B cell (primary cell): ENCODE measurements around the gene MAP10. TPM values are rescaled to one million over a fixed set of nuclear protein-coding genes. Genes with fewer than 3 reads are reported as not detected.

Experiments used
- ATAC-seq: fragments of 200-7000 bp; cut with Tn5 transposase; one replicate; pipeline ENCODE4 v1.10.0; 2021; ENCODE audit warnings: low read depth, mild to moderate bottlenecking, moderate number of reproducible peaks, moderate library complexity
- CTCF ChIA-PET: fragments of 350-600 bp; sonication (Branson Sonifier 250); formaldehyde crosslinking; loops from one replicate; lab custom pipeline; 2021; ENCODE audit warnings: antibody characterized with exemption, inconsistent platforms; lab: Charles Lee
- POLR2A ChIA-PET: fragments of 350-600 bp; sonication (Branson Sonifier 250); formaldehyde crosslinking; loops from one replicate; lab custom pipeline; 2021; ENCODE audit warnings: antibody characterized with exemption; lab: Charles Lee
- DNase-seq: peaks from one replicate; pipeline ENCODE4 v3.0.0; 2013
- H2AFZ ChIP-seq: 2 replicates; pipeline ENCODE4 v1.6.1; 2012; ENCODE audit warnings: mild to moderate bottlenecking, low read depth, low read length; ENCODE audit not compliant: insufficient read depth, poor library complexity, severe bottlenecking
- H3K27ac ChIP-seq, 2 donors: 1 replicate in 1 of 2; 2 replicates in 1 of 2; pipeline ENCODE4 v1.5.1; 2012 to 2013; ENCODE audit warnings: low read length in 2 of 2, mild to moderate bottlenecking in 2 of 2, moderate library complexity in 1 of 2
- H3K27me3 ChIP-seq, 4 experiments: fragments of 200-600 bp in 1 of 4; sonication (generic) in 1 of 4; replicated peaks in 1 of 4; 1 replicate in 2 of 4; 2 replicates in 2 of 4; pipeline versions ENCODE4 v1.6.1 to v1.7.0; 2013 to 2016; ENCODE audit warnings: low read length in 3 of 4, mild to moderate bottlenecking in 2 of 4, mixed read lengths in 1 of 4, moderate library complexity in 1 of 4; ENCODE audit not compliant: insufficient read depth in 4 of 4, control insufficient read depth in 3 of 4; ENCODE audit errors: control extremely low read depth in 1 of 4
- H3K36me3 ChIP-seq, 2 experiments: replicated peaks in 1 of 2; 1 replicate in 1 of 2; 2 replicates in 1 of 2; pipeline versions ENCODE4 v1.6.1 to v1.7.1; 2013; ENCODE audit warnings: low read length in 1 of 2; ENCODE audit not compliant: insufficient read depth in 2 of 2, control insufficient read depth in 1 of 2; ENCODE audit errors: control extremely low read depth in 1 of 2, extremely low read depth in 1 of 2
- H3K4me1 ChIP-seq, 2 donors: fragments of 200-600 bp in 1 of 2; sonication (generic) in 1 of 2; 1 replicate in 1 of 2; 2 replicates in 1 of 2; pipeline versions ENCODE4 v1.5.1 to v1.6.1; 2013 to 2017; ENCODE audit warnings: low read length in 2 of 2; ENCODE audit not compliant: control insufficient read depth in 2 of 2, insufficient read depth in 2 of 2
- H3K4me2 ChIP-seq: replicated peaks from 2 replicates; pipeline ENCODE3; 2012; ENCODE audit warnings: mild to moderate bottlenecking, low read depth, low read length; ENCODE audit not compliant: poor library complexity, severe bottlenecking
- H3K4me3 ChIP-seq, 5 experiments: fragments of 200-600 bp in 1 of 5; sonication (generic) in 1 of 5; 1 replicate in 3 of 5; 2 replicates in 2 of 5; pipeline versions ENCODE4 v1.5.1 to v1.7.0; 2011 to 2016; ENCODE audit warnings: low read length in 4 of 5, mild to moderate bottlenecking in 4 of 5, low read depth in 2 of 5, control low read depth in 1 of 5, moderate library complexity in 1 of 5; ENCODE audit not compliant: insufficient read depth in 1 of 5; ENCODE audit errors: control extremely low read depth in 1 of 5, extremely low read depth in 1 of 5
- H3K79me2 ChIP-seq: fragments of 200-600 bp; sonication (generic); one replicate; pipeline ENCODE4 v1.6.0; 2016; ENCODE audit warnings: low read length; ENCODE audit not compliant: control insufficient read depth, insufficient read depth
- H3K9ac ChIP-seq: fragments of 200-600 bp; sonication (generic); 2 replicates; pipeline ENCODE4 v1.6.1; 2017; ENCODE audit warnings: mild to moderate bottlenecking, low read length, moderate library complexity
- H3K9me3 ChIP-seq, 3 donors: one replicate each; pipeline versions ENCODE4 v1.6.1 to v1.7.1; 2013; ENCODE audit warnings: low read length in 2 of 3; ENCODE audit not compliant: control insufficient read depth in 2 of 3, insufficient read depth in 1 of 3; ENCODE audit errors: control extremely low read depth in 1 of 3
- H4K20me1 ChIP-seq: 2 replicates; pipeline ENCODE4 v1.6.0; 2012; ENCODE audit warnings: mild to moderate bottlenecking, low read length; ENCODE audit not compliant: insufficient read depth, control insufficient read depth, poor library complexity, severe bottlenecking
- H3K27ac Mint-ChIP-seq: one replicate; pipeline ENCODE4 v1.8.0; 2021; ENCODE audit warnings: mixed read lengths
- H3K27me3 Mint-ChIP-seq: one replicate; pipeline ENCODE4 v1.8.0; 2021; ENCODE audit warnings: mixed read lengths
- H3K4me1 Mint-ChIP-seq: one replicate; pipeline ENCODE4 v1.8.0; 2021; ENCODE audit warnings: mixed read lengths
- H3K4me3 Mint-ChIP-seq: one replicate; pipeline ENCODE4 v1.8.0; 2021; ENCODE audit warnings: mixed read lengths
- H3K9me3 Mint-ChIP-seq: one replicate; pipeline ENCODE4 v1.8.0; 2022; ENCODE audit warnings: mixed read lengths; ENCODE audit not compliant: insufficient read depth
- CTCF ChIP-seq: fragments of 200-600 bp; IDR thresholded peaks from one replicate; pipeline ENCODE4 v1.8.0; 2022; ENCODE audit warnings: antibody characterized with exemption, mild to moderate bottlenecking
- EZH2 ChIP-seq: IDR thresholded peaks from 2 replicates; pipeline ENCODE4 v1.6.1; 2012; ENCODE audit warnings: borderline replicate concordance, low read depth, mild to moderate bottlenecking, moderate library complexity, low read length; ENCODE audit not compliant: insufficient read depth, poor library complexity, severe bottlenecking
- WGBS: methylation state at CpG from one replicate; pipeline ENCODE4 v1.1.5; 2013; ENCODE audit warnings: missing lambda C conversion rate; ENCODE audit not compliant: insufficient coverage; 5-methylcytosine and 5-hydroxymethylcytosine counted together
- intact Hi-C: fragments of 100-400 bp; cut with micrococcal nuclease; formaldehyde crosslinking; loops from one replicate; pipeline ENCODE4 v1.10.0; 2022
- polyA plus RNA-seq: library from polyadenylated mRNA; depleted of rRNA; stranded (reverse); fragments of >200 nt; gene quantifications from 2 replicates; pipeline ENCODE4 v1.2.3, GENCODE V29; 2012
- total RNA-seq, 2 donors: library from RNA; stranded (reverse); fragments of 120-200 nt in 1 of 2; gene quantifications; 1 replicate in 1 of 2; 2 replicates in 1 of 2; pipeline versions ENCODE4 v1.2.3 to v1.2.4, GENCODE V29; 2013 to 2022

The MAP10 gene
- total and polyA plus RNA-seq, 2 donors (not counting 1 experiment from before 2014, with no cell fraction given): 0.60 to 1.9 TPM

- intact Hi-C loops: no loop called here
- Histone ChIP-seq H3K4me2 (no peak overlapping the region), H3K27me3 (peaks cover 0 to 3% (median 0%) of the 10 kb centered on the region in 4 experiments), H4K20me1 (no peaks in the 10 kb centered on the region), H3K36me3 (no peaks in the 10 kb centered on the region), H3K27ac (no peak overlapping the region), H3K9me3 (peaks cover 0 to 2% (median 0%) of the 10 kb centered on the region in 3 donors), H3K4me3 (no peak overlapping the region), H3K4me1 (no peaks in the 10 kb centered on the region), H3K9ac (no peak overlapping the region), H2AFZ (no peak overlapping the region), H3K79me2 (no peaks in the 10 kb centered on the region)
- CTCF ChIA-PET: no interaction called here
- DNase-seq (no peak), ATAC-seq (no peak)
- no peaks in the 10 kb centered on the region for H3K4me1 Mint-ChIP-seq
- no peak for TF ChIP-seq CTCF
- no peak for TF ChIP-seq EZH2
- no peak overlapping the region for H3K4me3 Mint-ChIP-seq
- H3K27ac Mint-ChIP-seq: no peak overlapping the region
- H3K27me3 Mint-ChIP-seq: peaks cover 12% of the 10 kb centered on the region
- POLR2A ChIA-PET: no interaction called here
- H3K9me3 Mint-ChIP-seq: no peaks in the 10 kb centered on the region
- no CpG with 5 or more reads among the region's 4 CpGs for WGBS
These were observed 31.9 kb downstream of the MAP10 start for GRCh38 chr1:232837087-232837486.

DNA sequence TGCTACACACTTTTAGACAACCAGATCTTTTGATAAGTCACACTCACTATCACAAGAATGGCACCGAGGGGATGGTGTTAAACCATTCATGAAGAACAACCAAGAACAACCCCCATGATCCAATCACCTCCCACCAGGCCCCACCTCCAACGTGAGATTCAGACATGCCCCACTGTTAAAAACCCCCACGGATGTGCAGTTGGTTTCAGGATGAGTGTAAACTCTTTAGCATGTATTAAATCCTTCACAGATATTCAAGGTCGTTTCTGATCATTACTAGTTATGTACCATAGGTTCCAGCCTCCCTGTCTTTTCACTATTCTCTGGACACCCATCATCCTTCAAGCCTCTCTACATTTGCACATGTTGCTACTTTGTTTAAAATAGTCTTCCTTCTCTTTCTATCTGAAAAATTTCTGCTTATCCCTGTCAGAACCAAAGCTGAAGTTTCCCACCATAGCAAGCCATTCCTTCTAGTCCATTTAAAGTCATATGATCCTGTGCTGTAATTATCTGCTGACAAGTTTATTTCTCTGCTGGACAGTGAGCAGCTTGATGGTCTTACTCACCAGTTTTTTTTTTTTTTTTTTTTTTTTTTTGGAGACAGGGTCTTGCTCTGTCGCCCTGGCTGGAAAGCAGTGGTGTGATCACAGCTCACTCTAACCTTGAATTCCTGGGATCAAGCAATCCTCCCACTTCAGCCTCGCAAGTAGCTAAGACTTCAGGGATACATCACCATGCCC is 36.8 kb downstream of the MAP10 start:
- Histone ChIP-seq H3K9me3 (peaks cover 0 to 2% (median 0%) of the 10 kb centered on the region in 3 donors), H3K79me2 (no peaks in the 10 kb centered on the region), H3K36me3 (no peaks in the 10 kb centered on the region), H4K20me1 (no peaks in the 10 kb centered on the region), H3K4me2 (no peak overlapping the region), H3K9ac (no peak overlapping the region), H3K27me3 (no peaks in the 10 kb centered on the region), H3K4me1 (no peaks in the 10 kb centered on the region), H2AFZ (no peak overlapping the region), H3K27ac (no peak overlapping the region), H3K4me3 (no peak overlapping the region)
- 87% methylated on average over 3 of the region's 6 CpGs for WGBS
- TF ChIP-seq EZH2 (no peak), CTCF (no peak)
- H3K4me1 Mint-ChIP-seq: no peaks in the 10 kb centered on the region
- H3K27ac Mint-ChIP-seq: no peak overlapping the region
- H3K4me3 Mint-ChIP-seq: no peak overlapping the region
- no peaks in the 10 kb centered on the region for H3K9me3 Mint-ChIP-seq
- POLR2A ChIA-PET: no interaction called here
- intact Hi-C loops: no loop called here
- DNase-seq: no peak
- H3K27me3 Mint-ChIP-seq: no peaks in the 10 kb centered on the region
- CTCF ChIA-PET: no interaction called here
- no peak for ATAC-seq
